HG02610 (cell line): ENCODE data around the gene ACTR8.

Experiments
- ATAC-seq: cut with Tn5 transposase; IDR thresholded peaks from one replicate; pipeline ENCODE4 v1.9.1; 2021; ENCODE audit warnings: mild to moderate bottlenecking, moderate library complexity; ENCODE audit not compliant: unreplicated experiment

Gene ACTR8

GRCh38 chr3:53817809-53818208, 64.1 kb downstream of the ACTR8 start:
- ATAC-seq = no peak

- ATAC-seq = no peak
Measured at GRCh38 chr3:53817211-53817610, 64.7 kb downstream of the ACTR8 start.
